Keratinocyte (primary cell): ENCODE results near the gene SLC12A3. TPM values are rescaled to one million over a fixed set of nuclear protein-coding genes. Genes with fewer than 3 reads are reported as not detected.

Source experiments
- DNase-seq: peaks from one replicate; pipeline ENCODE4 v3.0.0-alpha.2; 2011; ENCODE audit warnings: low read depth, missing footprints, low spot score
- FAIRE-seq: peaks from 2 replicates; lab custom pipeline; 2011; peaks lifted over from hg19 to GRCh38; lab: Jason Lieb, UNC
- H2AFZ ChIP-seq: 2 replicates; pipeline ENCODE4 v1.6.0; 2012; ENCODE audit warnings: low read length, control low read depth, inconsistent platforms; ENCODE audit not compliant: control insufficient read depth
- H3K27ac ChIP-seq: 2 replicates; pipeline ENCODE4 v1.5.1; 2011; ENCODE audit warnings: low read length; ENCODE audit not compliant: control insufficient read depth, insufficient read depth
- H3K27me3 ChIP-seq: 3 replicates; pipeline ENCODE4 v1.6.0; 2011; ENCODE audit warnings: low read length; ENCODE audit not compliant: control insufficient read depth, insufficient read depth; ENCODE audit errors: extremely low read depth
- H3K36me3 ChIP-seq, 2 experiments: 2 replicates in 1 of 2; 3 replicates in 1 of 2; pipeline ENCODE4 v1.5.1; 2011; ENCODE audit warnings: low read length in 2 of 2, mild to moderate bottlenecking in 1 of 2; ENCODE audit not compliant: control insufficient read depth in 2 of 2, insufficient read depth in 2 of 2; ENCODE audit errors: extremely low read depth in 1 of 2
- H3K4me1 ChIP-seq: 3 replicates; pipeline ENCODE4 v1.5.1; 2011; ENCODE audit warnings: low read length; ENCODE audit not compliant: control insufficient read depth, insufficient read depth; ENCODE audit errors: extremely low read depth
- H3K4me2 ChIP-seq: 3 replicates; pipeline ENCODE4 v1.6.0; 2011; ENCODE audit warnings: low read depth, low read length; ENCODE audit not compliant: control insufficient read depth, insufficient read depth; ENCODE audit errors: extremely low read depth
- H3K4me3 ChIP-seq, 3 experiments: fragments of 200-600 bp in 1 of 3; sonication (generic) in 1 of 3; 2 replicates in 2 of 3; 3 replicates in 1 of 3; pipeline ENCODE4 v1.5.1; 2011 to 2016; ENCODE audit warnings: low read length in 3 of 3, mild to moderate bottlenecking in 3 of 3, control low read depth in 2 of 3, inconsistent platforms in 1 of 3, low read depth in 1 of 3, mixed read lengths in 1 of 3, mixed run types in 1 of 3, moderate library complexity in 1 of 3; ENCODE audit not compliant: control insufficient read depth in 2 of 3, insufficient read depth in 2 of 3; ENCODE audit errors: extremely low read depth in 1 of 3
- H3K79me2 ChIP-seq: 2 replicates; pipeline ENCODE4 v1.6.0; 2012; ENCODE audit warnings: low read length; ENCODE audit not compliant: control insufficient read depth, insufficient read depth
- H3K9ac ChIP-seq: 3 replicates; pipeline ENCODE4 v1.6.0; 2011; ENCODE audit warnings: low read length; ENCODE audit not compliant: control insufficient read depth, insufficient read depth; ENCODE audit errors: extremely low read depth
- H3K9me1 ChIP-seq: 3 replicates; pipeline ENCODE4 v1.6.0; 2011; ENCODE audit warnings: low read length; ENCODE audit not compliant: control insufficient read depth, insufficient read depth; ENCODE audit errors: extremely low read depth
- H3K9me3 ChIP-seq: 2 replicates; pipeline ENCODE4 v1.5.1; 2012; ENCODE audit warnings: low read depth, low read length; ENCODE audit not compliant: control insufficient read depth
- H4K20me1 ChIP-seq: 3 replicates; pipeline ENCODE4 v1.6.0; 2011; ENCODE audit warnings: low read length; ENCODE audit not compliant: control insufficient read depth, insufficient read depth; ENCODE audit errors: extremely low read depth
- EZH2 ChIP-seq: IDR thresholded peaks from one replicate; pipeline ENCODE4 v1.6.1; 2012; ENCODE audit warnings: inconsistent platforms, mild to moderate bottlenecking, low read length, moderate library complexity
- dilution Hi-C: fragments of 300-500 bp; cut with MboI; formaldehyde crosslinking; loops from one replicate; pipeline ENCODE4 v1.7.0; 2020; ENCODE audit warnings: low sequenced_read_pairs; ENCODE audit not compliant: extremely low pct_ligation_motif_present
- polyA plus RNA-seq, 5 experiments: library from polyadenylated mRNA; depleted of rRNA in 3 of 5; stranded (reverse) in 3 of 5; stranded (forward) in 1 of 5; unstranded in 1 of 5; fragments of >200 nt; gene quantifications; 1 replicate in 1 of 5; 2 replicates in 3 of 5; 3 replicates in 1 of 5; pipeline versions ENCODE4 v1.2.1 to v1.2.3, GENCODE V29; 2011 to 2012; ENCODE audit warnings: missing spikeins in 2 of 5, low read depth in 1 of 5, low replicate concordance in 1 of 5
- TF ChIP-seq, protein P1 (sequence below), 3 experiments: IDR thresholded peaks in 1 of 3; conservative IDR thresholded peaks in 1 of 3; optimal IDR thresholded peaks in 1 of 3; 2 replicates in 2 of 3; 3 replicates in 1 of 3; pipeline versions ENCODE3 to v1.5.1; 2011; ENCODE audit warnings: low read length in 3 of 3, mild to moderate bottlenecking in 3 of 3, moderate library complexity in 2 of 3, control low read depth in 1 of 3, inconsistent platforms in 1 of 3; ENCODE audit not compliant: insufficient read depth in 2 of 3; ENCODE audit errors: extremely low read depth in 1 of 3

Gene SLC12A3
- polyA plus RNA-seq, 1 donor (not counting 4 experiments of a cell fraction or from before 2014, with no cell fraction given), result not detected

DNA sequence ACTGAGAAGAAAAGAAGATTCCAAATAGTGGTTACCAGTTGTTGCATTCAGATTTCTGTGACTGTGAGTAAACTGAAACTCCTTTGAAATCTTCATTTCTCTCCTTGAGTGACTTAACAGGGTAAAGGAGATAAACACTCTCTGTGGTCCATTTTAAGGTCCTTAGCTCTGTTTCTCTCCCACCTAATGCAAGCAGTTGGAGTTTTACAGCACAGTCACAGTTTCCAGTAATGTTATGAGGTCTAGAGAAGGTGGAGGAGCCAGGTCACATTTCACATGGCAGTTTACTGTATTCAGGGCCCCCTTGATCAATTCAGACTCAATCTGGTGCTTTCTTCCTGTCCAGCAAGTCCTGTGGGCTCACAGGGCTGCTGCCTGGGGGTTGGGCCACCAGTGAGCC is 32.2 kb upstream of the SLC12A3 start:
- dilution Hi-C loops, result no loop called here
- H3K36me3 ChIP-seq, result peaks cover 32 to 50% of the 10 kb centered on the region in 2 experiments

DNA sequence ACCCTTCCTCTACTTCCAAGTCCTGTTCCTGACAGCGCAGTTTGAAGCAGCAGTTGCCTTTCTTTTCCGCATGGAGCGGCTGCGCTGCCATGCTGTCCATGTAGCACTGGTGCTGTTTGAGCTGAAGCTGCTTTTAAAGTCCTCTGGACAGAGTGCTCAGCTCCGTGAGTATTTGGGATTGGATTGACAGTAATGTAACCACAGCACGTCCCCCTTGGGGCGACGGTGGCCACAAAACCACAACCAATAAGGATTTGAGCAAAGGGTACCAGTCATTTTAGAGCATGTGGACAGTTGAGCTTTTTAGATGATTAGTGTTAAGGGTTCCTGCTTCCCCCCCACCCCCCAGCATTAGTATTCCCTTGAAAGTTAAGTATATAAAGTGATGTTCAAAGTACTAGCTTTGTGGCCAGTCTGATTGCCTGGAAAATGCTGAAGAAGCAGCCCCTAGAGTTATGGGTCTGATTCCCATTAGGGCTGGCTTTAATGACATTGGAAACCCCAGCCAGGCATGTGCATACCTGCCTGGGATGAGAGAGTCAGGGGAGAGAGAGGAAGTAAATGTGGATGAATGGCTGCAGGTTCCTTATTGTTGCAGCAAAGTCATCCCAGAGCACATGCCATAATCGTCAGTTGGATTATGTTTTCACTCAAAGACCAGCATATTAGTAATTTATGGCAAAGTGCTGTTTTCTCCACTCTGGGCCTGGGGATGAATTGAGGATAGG is 31.6 kb upstream of the SLC12A3 start:
- Histone ChIP-seq H3K27ac (peak overlapping the region; percentile 15), H3K36me3 (peaks cover 35 to 55% of the 10 kb centered on the region in 2 experiments), H3K9me3 (no peaks in the 10 kb centered on the region), H3K79me2 (no peaks in the 10 kb centered on the region), H3K4me2 (peak overlapping the region; percentile 17), H3K9ac (no peak overlapping the region), H4K20me1 (no peaks in the 10 kb centered on the region), H2AFZ (no peak overlapping the region), H3K4me3 (no peak overlapping the region), H3K27me3 (no peaks in the 10 kb centered on the region), H3K9me1 (no peaks in the 10 kb centered on the region), H3K4me1 (peaks cover 12% of the 10 kb centered on the region)
- DNase-seq, result no peak
- dilution Hi-C loops, result no loop called here
- peak; percentile 92 for FAIRE-seq
- TF ChIP-seq, protein P1, sequence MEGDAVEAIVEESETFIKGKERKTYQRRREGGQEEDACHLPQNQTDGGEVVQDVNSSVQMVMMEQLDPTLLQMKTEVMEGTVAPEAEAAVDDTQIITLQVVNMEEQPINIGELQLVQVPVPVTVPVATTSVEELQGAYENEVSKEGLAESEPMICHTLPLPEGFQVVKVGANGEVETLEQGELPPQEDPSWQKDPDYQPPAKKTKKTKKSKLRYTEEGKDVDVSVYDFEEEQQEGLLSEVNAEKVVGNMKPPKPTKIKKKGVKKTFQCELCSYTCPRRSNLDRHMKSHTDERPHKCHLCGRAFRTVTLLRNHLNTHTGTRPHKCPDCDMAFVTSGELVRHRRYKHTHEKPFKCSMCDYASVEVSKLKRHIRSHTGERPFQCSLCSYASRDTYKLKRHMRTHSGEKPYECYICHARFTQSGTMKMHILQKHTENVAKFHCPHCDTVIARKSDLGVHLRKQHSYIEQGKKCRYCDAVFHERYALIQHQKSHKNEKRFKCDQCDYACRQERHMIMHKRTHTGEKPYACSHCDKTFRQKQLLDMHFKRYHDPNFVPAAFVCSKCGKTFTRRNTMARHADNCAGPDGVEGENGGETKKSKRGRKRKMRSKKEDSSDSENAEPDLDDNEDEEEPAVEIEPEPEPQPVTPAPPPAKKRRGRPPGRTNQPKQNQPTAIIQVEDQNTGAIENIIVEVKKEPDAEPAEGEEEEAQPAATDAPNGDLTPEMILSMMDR (optimal IDR thresholded peaks at IDR 0.05 in 1 of 3, IDR thresholded peaks at IDR 0.05 in 1 of 3, conservative IDR thresholded peaks at IDR 0.05 in 1 of 3; ENCODE audit: extremely low read depth in 1 of 3, insufficient read depth in 2 of 3, low read length in 3 of 3), result no peak
- TF ChIP-seq EZH2, result no peak

More for the DNA sequence above, 32.2 kb upstream of the SLC12A3 start:
- FAIRE-seq, result no peak
- H3K4me1 ChIP-seq, result peaks cover 12% of the 10 kb centered on the region
- no peaks in the 10 kb centered on the region for H4K20me1 ChIP-seq
- no peaks in the 10 kb centered on the region for H3K9me1 ChIP-seq
- no peak overlapping the region for H3K4me2 ChIP-seq
- no peaks in the 10 kb centered on the region for H3K27me3 ChIP-seq
- TF ChIP-seq, protein P1 (optimal IDR thresholded peaks at IDR 0.05 in 1 of 3, IDR thresholded peaks at IDR 0.05 in 1 of 3, conservative IDR thresholded peaks at IDR 0.05 in 1 of 3; ENCODE audit: extremely low read depth in 1 of 3, insufficient read depth in 2 of 3, low read length in 3 of 3), result no peak
- no peak for TF ChIP-seq EZH2
- H3K9me3 ChIP-seq, result no peaks in the 10 kb centered on the region
- no peak overlapping the region for H2AFZ ChIP-seq
- H3K9ac ChIP-seq, result no peak overlapping the region
- H3K27ac ChIP-seq, result no peak overlapping the region
- H3K79me2 ChIP-seq, result no peaks in the 10 kb centered on the region
- no peak overlapping the region for H3K4me3 ChIP-seq
- DNase-seq, result no peak
